GM19193 (cell line): ENCODE measurements around the gene PSMD3.

Experiments used
- POLR2A ChIP-seq: IDR thresholded peaks from 4 replicates; pipeline ENCODE4 v1.6.1; 2011; ENCODE audit not compliant: insufficient read depth, insufficient read length; ENCODE audit errors: extremely low read depth

Gene PSMD3

DNA sequence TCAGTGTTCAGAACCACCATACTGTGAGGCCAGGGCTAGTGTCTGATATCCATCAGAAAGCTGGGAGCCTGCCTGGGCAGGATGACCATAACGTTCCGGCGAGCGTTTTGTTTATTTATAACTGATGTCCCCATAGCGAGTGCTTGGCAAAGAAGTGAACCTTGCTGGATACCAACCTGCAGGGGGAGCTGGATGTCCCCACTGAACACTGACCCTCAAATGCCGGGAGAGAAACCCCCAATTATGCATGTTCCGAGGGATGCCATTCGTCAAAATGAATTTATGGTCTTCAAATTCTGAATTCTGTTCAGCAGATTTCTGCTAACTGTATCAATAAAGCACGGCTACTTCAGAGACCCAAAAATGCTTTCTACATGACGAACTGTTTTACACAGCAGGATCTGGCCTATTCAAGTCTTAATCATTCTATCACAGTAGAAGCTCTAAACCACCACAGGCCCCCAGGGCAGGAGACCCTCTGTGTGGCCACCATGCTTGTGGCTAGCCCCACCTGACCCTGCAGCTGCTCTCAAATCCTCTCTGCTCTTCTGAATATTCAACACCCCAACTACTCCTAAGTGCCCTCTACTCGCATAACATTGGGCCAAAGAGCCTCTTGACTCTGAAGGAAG is 58.4 kb downstream of the PSMD3 start:
- no peak for TF ChIP-seq POLR2A

DNA sequence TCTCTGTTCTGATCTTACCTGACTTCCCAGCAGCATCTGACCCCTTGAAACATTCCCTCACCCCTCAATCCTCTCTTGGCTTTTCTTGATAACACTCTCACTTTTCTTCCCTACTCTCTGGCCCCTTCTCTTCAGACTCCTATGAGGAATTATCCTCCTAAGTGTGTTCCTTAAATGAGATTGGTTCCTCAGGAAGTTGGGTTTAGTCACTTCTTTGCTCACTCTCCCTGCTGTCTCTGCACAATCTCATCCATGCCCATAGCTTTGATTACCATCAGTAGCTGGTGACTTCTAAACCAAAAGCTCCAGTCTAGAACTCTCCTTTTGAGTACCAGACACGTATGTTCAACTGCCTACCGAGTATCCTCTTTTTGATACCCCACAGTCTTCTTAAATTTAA is 60.6 kb downstream of the PSMD3 start:
- TF ChIP-seq POLR2A = no peak
